GM19238 (cell line): ENCODE results near the gene HAGHL.

Experiments
- DNase-seq: peaks from one replicate; pipeline ENCODE4 v3.0.0; 2011; ENCODE audit warnings: low spot score; ENCODE audit not compliant: insufficient read length

Gene HAGHL

GRCh38 chr16:726438-727290 lies at the start of gene HAGHL, which contains the start of gene CCDC78:
Gene HAGHL, plus strand, starts transcription at chr16:727106. Its CDS starts 404 bp downstream, at chr16:727510.
Gene CCDC78, minus strand, starts transcription at chr16:726443. Its CDS starts 76 bp downstream, at chr16:726367.
- peak; percentile 88 for DNase-seq

GRCh38 chr16:677316-678190 lies 49.4 kb upstream of the HAGHL start:
- DNase-seq: no peak

DNA sequence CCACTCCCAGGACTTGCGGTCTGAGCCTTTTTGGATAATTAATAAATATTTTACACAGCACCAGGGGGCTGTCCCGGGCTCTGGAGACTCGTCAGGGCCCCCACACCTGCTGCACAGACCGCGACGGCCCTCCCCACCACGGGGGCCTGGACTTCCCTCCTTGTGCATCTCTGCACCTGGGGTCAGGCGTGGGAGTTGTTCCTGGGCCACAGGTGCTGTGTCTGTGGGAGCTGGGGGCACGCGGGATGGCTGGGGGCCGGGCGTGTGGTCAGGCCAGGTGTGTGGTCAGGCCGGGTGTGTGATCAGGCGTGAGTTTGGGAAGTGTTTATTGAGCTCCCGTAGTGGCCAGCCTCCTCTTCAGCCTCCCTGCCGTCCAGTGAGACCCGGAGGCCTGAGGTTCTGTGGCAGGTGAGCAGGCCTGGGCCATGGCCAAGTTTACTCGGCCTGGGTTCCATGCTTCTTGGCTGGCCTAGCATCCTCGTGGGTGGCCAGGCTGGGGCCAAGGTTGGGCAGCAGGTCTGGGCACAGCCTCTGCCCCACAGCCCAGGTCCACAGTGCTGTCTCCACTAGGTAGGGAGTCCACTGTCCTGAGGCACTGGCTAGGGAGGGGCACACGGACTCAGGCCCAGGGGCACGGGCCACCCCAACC lies 48.6 kb upstream of the HAGHL start:
- no peak for DNase-seq

DNA sequence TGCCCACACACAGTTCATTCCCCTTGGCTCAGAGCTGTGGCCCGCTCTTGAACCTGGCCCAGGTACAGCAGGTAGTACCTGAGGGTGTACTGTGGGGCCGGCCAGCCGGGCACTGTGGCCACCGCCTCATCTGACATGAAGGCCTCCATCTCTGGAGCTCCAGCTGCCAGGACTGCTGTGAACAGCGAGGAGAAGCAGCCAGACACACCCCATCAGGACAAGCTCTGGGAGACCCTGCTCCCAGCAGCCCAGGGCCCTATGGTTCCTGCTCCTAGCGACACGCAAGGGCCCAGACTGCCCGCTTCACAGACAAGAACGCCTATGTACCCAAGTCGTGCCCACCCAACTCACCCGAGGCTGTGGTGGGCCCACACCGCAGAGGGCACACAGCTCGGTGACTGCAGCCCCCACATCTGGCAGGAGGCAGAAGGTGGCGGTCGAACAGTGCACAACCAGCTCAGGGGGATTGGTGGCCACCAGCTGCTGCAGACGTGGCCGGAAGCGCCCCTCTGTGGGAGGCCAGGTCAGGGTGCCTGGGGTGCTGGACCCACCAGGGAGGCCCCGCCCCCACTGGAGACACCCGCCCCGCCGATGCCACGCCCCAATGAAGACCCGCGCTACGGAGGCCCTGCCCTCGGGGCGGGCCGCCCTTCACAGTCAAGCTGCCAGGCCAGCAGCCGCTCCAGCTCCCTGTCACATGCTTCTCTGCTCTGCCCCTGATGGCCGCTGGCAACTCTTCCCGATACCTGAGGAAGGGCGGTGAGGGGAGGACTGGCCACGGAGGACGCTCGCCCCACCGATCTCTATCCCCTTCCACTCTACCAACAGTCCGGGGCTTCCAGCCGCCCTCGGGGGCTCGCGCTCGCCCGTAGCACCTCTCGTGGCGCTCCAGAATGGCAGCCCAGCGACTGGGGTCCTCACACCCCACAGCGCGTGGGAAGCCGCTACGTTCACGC lies 47.8 kb upstream of the HAGHL start:
- no peak for DNase-seq

GRCh38 chr16:679814-680624 lies 46.9 kb upstream of the HAGHL start, which contains the start of gene STUB1:
Gene STUB1, plus strand, starts transcription at chr16:680410. Its CDS starts 116 bp downstream, at chr16:680526.
- DNase-seq: peak; percentile 89

- no peak for DNase-seq
Measured at GRCh38 chr16:680625-680945, 46.3 kb upstream of the HAGHL start.

- DNase-seq: no peak
Measured at GRCh38 chr16:680967-681745, 45.8 kb upstream of the HAGHL start.

DNA sequence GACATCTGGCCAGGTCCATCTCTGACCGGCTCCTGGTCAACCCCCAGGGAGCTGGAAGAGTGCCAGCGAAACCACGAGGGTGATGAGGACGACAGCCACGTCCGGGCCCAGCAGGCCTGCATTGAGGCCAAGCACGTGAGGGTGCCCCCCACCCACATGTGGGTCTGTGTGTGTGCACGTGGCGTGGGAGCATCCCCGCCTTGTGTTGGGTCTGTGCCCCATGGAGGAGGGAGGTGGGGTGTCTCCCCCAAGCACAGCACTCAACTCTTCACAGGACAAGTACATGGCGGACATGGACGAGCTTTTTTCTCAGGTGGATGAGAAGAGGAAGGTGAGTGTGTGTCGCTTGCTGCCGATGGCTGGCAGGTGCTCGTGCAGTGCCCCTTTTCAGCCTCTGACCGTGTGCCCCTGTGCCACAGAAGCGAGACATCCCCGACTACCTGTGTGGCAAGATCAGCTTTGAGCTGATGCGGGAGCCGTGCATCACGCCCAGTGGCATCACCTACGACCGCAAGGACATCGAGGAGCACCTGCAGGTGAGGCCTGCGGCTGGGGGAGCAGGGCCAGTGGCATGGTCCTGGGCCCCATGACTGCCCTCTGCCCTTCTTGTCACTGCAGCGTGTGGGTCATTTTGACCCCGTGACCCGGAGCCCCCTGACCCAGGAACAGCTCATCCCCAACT lies 45.0 kb upstream of the HAGHL start:
- DNase-seq: no peak

DNA sequence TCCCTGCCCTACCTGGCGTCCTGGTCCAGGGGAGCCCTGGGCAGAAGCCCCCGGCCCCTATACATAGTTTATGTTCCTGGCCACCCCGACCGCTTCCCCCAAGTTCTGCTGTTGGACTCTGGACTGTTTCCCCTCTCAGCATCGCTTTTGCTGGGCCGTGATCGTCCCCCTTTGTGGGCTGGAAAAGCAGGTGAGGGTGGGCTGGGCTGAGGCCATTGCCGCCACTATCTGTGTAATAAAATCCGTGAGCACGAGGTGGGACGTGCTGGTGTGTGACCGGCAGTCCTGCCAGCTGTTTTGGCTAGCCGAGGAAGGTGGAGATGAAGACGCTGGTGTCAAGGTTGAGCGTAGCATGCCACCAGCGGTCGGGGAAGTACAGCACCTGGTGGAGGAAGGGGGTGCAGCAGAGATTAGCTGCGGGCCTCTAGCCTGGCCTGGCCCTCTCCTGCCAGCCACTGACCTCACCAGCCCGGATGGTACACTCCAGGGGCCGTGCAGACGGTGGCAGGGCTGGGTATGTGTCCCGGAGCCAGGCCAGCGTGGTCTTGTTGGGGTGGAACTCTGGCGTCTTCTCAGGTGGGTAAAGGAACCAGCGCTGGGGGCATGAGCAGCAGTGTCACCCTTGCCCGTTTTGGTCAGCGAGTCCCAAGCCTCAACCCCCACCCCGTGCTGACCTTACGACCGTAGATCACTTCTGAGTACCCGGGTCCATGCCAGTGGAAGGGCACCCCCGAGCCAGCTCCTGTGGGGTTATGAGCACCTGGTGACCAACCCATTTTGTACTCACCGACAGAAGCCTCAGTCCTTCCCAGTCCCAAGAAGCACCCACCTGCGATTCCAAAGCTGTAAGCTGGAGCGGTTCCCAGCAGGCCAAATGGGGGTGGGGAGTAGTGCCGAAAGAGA lies 44.2 kb upstream of the HAGHL start:
- DNase-seq: no peak

GRCh38 chr16:683396-684070 lies 43.4 kb upstream of the HAGHL start:
- no peak for DNase-seq

DNA sequence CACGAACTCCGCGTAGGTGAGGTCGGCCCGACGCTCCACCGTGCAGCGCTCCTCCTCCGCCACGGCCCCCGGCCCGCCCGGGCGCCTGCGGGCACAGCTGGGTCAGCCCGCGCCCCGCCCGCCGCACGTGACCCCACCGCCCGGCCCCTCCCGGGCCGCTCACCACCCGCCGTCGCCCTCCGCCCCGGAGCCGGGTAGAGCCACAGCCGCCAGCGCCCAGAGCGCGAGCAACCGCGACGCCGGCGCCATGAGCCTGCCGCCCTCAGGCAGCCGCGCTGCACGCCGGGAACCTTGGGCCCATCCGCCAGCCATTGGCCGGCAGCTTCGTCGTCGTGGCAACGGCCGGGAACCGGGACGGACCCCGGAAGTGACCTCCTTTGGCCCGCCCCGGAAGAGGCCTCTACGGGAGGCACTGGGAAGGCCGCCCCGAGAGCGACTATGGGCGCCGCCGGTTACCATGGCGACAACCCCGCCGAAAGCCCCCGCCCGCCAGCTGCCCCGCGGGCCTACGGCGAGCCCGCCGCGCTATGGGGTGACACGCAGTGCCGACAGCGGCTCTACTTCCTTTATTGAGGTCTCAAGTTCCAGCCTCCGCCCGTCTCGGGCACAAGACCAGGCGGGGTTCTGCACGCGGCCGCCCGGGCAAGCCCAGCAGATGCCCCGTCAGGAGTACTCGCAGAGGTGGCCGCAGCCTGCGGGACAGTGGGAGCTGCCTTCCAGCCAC lies 42.7 kb upstream of the HAGHL start, which contains the start of gene JMJD8:
Gene JMJD8 (minus strand): TSS at position 264 of the 724 bp plus-strand sequence. CDS start 15 bp downstream, at position 249.
- DNase-seq: peak; percentile 100

GRCh38 chr16:684961-685696 lies 41.8 kb upstream of the HAGHL start:
- no peak for DNase-seq

- no peak for DNase-seq
Measured at GRCh38 chr16:685967-686366, 40.9 kb upstream of the HAGHL start.

GRCh38 chr16:686459-687260 lies 40.2 kb upstream of the HAGHL start:
- no peak for DNase-seq
